Astrocyte (in vitro differentiated cells and primary cell): ENCODE results near the gene FNDC3B. TPM values are rescaled to one million over a fixed set of nuclear protein-coding genes. Genes with fewer than 3 reads are reported as not detected.
A peak's percentile ranks its signal among the peaks of the same experiment; 100 is the strongest.

ENCODE experiments used
- DNase-seq: peaks from one replicate; pipeline ENCODE4 v3.0.0-alpha.2; 2010; ENCODE audit warnings: low read depth
- FAIRE-seq: peaks from 2 replicates; lab custom pipeline; 2011; peaks lifted over from hg19 to GRCh38; lab: Jason Lieb, UNC
- H2AFZ ChIP-seq: 2 replicates; pipeline ENCODE4 v1.6.0; 2012; ENCODE audit warnings: low read depth, low read length, inconsistent platforms
- H3K27ac ChIP-seq: 2 replicates; pipeline ENCODE4 v1.5.1; 2011; ENCODE audit warnings: low read depth, low read length, inconsistent platforms
- H3K27me3 ChIP-seq: 2 replicates; pipeline ENCODE4 v1.6.0; 2011; ENCODE audit warnings: low read length, inconsistent platforms; ENCODE audit not compliant: insufficient read depth
- H3K36me3 ChIP-seq: 2 replicates; pipeline ENCODE4 v1.5.1; 2011; ENCODE audit warnings: low read length, inconsistent platforms; ENCODE audit not compliant: insufficient read depth
- H3K4me1 ChIP-seq: 2 replicates; pipeline ENCODE4 v1.5.1; 2011; ENCODE audit warnings: low read length, inconsistent platforms; ENCODE audit not compliant: insufficient read depth
- H3K4me2 ChIP-seq: 2 replicates; pipeline ENCODE4 v1.6.0; 2012; ENCODE audit warnings: low read length, inconsistent platforms
- H3K4me3 ChIP-seq: 2 replicates; pipeline ENCODE4 v1.5.1; 2011; ENCODE audit warnings: low read depth, mild to moderate bottlenecking, low read length, inconsistent platforms; ENCODE audit not compliant: insufficient read depth
- H3K79me2 ChIP-seq: 2 replicates; pipeline ENCODE4 v1.6.0; 2012; ENCODE audit warnings: mild to moderate bottlenecking, low read length, inconsistent platforms; ENCODE audit not compliant: insufficient read depth
- H3K9ac ChIP-seq: 2 replicates; pipeline ENCODE4 v1.6.0; 2012; ENCODE audit warnings: mild to moderate bottlenecking, low read length, inconsistent platforms
- H3K9me3 ChIP-seq: 2 replicates; pipeline ENCODE4 v1.5.1; 2012; ENCODE audit warnings: low read depth, mild to moderate bottlenecking, low read length, inconsistent platforms; ENCODE audit not compliant: insufficient read depth
- H4K20me1 ChIP-seq: 2 replicates; pipeline ENCODE4 v1.6.0; 2012; ENCODE audit warnings: low read length, inconsistent platforms; ENCODE audit not compliant: insufficient read depth
- H3K27ac Mint-ChIP-seq: one replicate; pipeline ENCODE4 v1.8.0; 2021; ENCODE audit warnings: mild to moderate bottlenecking, mixed read lengths; ENCODE audit not compliant: unreplicated experiment
- H3K27me3 Mint-ChIP-seq: one replicate; pipeline ENCODE4 v1.8.0; 2021; ENCODE audit warnings: low read depth, mixed read lengths; ENCODE audit not compliant: unreplicated experiment
- H3K36me3 Mint-ChIP-seq: one replicate; pipeline ENCODE4 v1.8.0; 2021; ENCODE audit warnings: low read depth, mixed read lengths; ENCODE audit not compliant: unreplicated experiment
- H3K4me1 Mint-ChIP-seq: one replicate; pipeline ENCODE4 v1.8.0; 2021; ENCODE audit warnings: low read depth, mixed read lengths; ENCODE audit not compliant: unreplicated experiment
- H3K4me3 Mint-ChIP-seq: one replicate; pipeline ENCODE4 v1.8.0; 2021; ENCODE audit warnings: mild to moderate bottlenecking, moderate library complexity, mixed read lengths; ENCODE audit not compliant: unreplicated experiment
- H3K9me3 Mint-ChIP-seq: one replicate; pipeline ENCODE4 v1.8.0; 2021; ENCODE audit warnings: mild to moderate bottlenecking, mixed read lengths; ENCODE audit not compliant: unreplicated experiment
- EZH2 ChIP-seq: IDR thresholded peaks from 2 replicates; pipeline ENCODE4 v1.6.1; 2012; ENCODE audit warnings: mild to moderate bottlenecking, low read length, inconsistent platforms; ENCODE audit not compliant: insufficient read depth
- total RNA-seq: library from RNA; stranded (reverse); gene quantifications from 2 replicates; pipeline ENCODE4 v1.2.1, GENCODE V29; 2021
- TF ChIP-seq, protein P1 (sequence below): IDR thresholded peaks from 2 replicates; pipeline ENCODE4 v1.5.1; 2011; ENCODE audit warnings: low read depth, mild to moderate bottlenecking, inconsistent platforms, low read length, moderate library complexity; ENCODE audit not compliant: insufficient read depth

The FNDC3B gene
- total RNA-seq, 1 donor from 2014 or later = 327 TPM

- peaks cover 84% of the 10 kb centered on the region for H3K4me1 Mint-ChIP-seq
- DNase-seq (peak; percentile 41), FAIRE-seq (no peak)
- peak overlapping the region; percentile 64 for H3K27ac Mint-ChIP-seq
- H3K27me3 ChIP-seq = no peaks in the 10 kb centered on the region
- TF ChIP-seq, protein P1, sequence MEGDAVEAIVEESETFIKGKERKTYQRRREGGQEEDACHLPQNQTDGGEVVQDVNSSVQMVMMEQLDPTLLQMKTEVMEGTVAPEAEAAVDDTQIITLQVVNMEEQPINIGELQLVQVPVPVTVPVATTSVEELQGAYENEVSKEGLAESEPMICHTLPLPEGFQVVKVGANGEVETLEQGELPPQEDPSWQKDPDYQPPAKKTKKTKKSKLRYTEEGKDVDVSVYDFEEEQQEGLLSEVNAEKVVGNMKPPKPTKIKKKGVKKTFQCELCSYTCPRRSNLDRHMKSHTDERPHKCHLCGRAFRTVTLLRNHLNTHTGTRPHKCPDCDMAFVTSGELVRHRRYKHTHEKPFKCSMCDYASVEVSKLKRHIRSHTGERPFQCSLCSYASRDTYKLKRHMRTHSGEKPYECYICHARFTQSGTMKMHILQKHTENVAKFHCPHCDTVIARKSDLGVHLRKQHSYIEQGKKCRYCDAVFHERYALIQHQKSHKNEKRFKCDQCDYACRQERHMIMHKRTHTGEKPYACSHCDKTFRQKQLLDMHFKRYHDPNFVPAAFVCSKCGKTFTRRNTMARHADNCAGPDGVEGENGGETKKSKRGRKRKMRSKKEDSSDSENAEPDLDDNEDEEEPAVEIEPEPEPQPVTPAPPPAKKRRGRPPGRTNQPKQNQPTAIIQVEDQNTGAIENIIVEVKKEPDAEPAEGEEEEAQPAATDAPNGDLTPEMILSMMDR = no peak
- no peak for TF ChIP-seq EZH2
- peaks cover 7% of the 10 kb centered on the region for H3K36me3 Mint-ChIP-seq
- no peak overlapping the region for H3K4me3 ChIP-seq
- H3K4me2 ChIP-seq = peak overlapping the region; percentile 50
- H3K9me3 ChIP-seq = no peaks in the 10 kb centered on the region
- no peak overlapping the region for H3K9ac ChIP-seq
- peaks cover 61% of the 10 kb centered on the region for H3K4me1 ChIP-seq
- H4K20me1 ChIP-seq = peaks cover 73% of the 10 kb centered on the region
- H3K79me2 ChIP-seq = peaks cover 96% of the 10 kb centered on the region
- H2AFZ ChIP-seq = no peak overlapping the region
- peaks cover 9% of the 10 kb centered on the region for H3K36me3 ChIP-seq
- no peaks in the 10 kb centered on the region for H3K27me3 Mint-ChIP-seq
- H3K4me3 Mint-ChIP-seq = no peak overlapping the region
- peak overlapping the region; percentile 44 for H3K27ac ChIP-seq
- H3K9me3 Mint-ChIP-seq = no peaks in the 10 kb centered on the region
Observed at GRCh38 chr3:172217877-172218276, 178.5 kb downstream of the FNDC3B start.

- no peaks in the 10 kb centered on the region for H3K9me3 ChIP-seq
- Mint-ChIP-seq H3K36me3 (peaks cover 7% of the 10 kb centered on the region), H3K27me3 (no peaks in the 10 kb centered on the region), H3K9me3 (no peaks in the 10 kb centered on the region), H3K4me3 (no peak overlapping the region), H3K4me1 (peaks cover 83% of the 10 kb centered on the region), H3K27ac (peak overlapping the region; percentile 16)
- TF ChIP-seq, protein P1 = no peak
- no peak for TF ChIP-seq EZH2
- no peak overlapping the region for H2AFZ ChIP-seq
- H3K27ac ChIP-seq = peak overlapping the region; percentile 23
- no peak overlapping the region for H3K4me3 ChIP-seq
- H4K20me1 ChIP-seq = peaks cover 68% of the 10 kb centered on the region
- H3K36me3 ChIP-seq = peaks cover 9% of the 10 kb centered on the region
- DNase-seq (peak; percentile 33), FAIRE-seq (no peak)
- peaks cover 59% of the 10 kb centered on the region for H3K4me1 ChIP-seq
- H3K4me2 ChIP-seq = peak overlapping the region; percentile 10
- peaks cover 96% of the 10 kb centered on the region for H3K79me2 ChIP-seq
- H3K27me3 ChIP-seq = no peaks in the 10 kb centered on the region
- peak overlapping the region; percentile 15 for H3K9ac ChIP-seq
Observed at GRCh38 chr3:172218350-172219323, 179.3 kb downstream of the FNDC3B start.

DNA sequence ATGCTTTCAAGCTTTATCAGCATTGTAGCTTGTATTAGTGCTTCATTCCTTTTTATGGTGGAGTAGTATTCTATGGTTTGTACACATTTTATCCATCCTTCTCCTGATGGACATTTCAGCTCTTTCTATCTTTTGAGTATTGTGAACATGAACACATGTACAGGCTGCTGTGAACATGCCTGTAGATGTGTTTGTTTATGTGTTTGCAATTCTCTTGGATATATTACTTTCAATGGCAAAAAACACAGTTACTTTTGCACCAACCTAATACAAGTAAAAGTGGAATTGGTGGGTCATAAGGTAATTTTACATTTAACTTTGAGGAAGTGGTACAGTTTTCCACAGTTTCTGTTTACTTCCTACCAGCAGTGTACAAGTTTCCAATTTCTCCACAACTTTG is 180.4 kb downstream of the FNDC3B start:
- FAIRE-seq (no peak), DNase-seq (no peak)
- no peaks in the 10 kb centered on the region for H3K9me3 Mint-ChIP-seq
- Histone ChIP-seq H3K36me3 (peaks cover 3% of the 10 kb centered on the region), H3K9me3 (no peaks in the 10 kb centered on the region), H3K4me3 (no peak overlapping the region), H4K20me1 (peaks cover 65% of the 10 kb centered on the region), H3K79me2 (peaks cover 96% of the 10 kb centered on the region), H3K27me3 (no peaks in the 10 kb centered on the region), H3K27ac (no peak overlapping the region), H3K4me2 (no peak overlapping the region), H3K9ac (no peak overlapping the region), H2AFZ (no peak overlapping the region), H3K4me1 (peaks cover 61% of the 10 kb centered on the region)
- peaks cover 77% of the 10 kb centered on the region for H3K4me1 Mint-ChIP-seq
- H3K27ac Mint-ChIP-seq = peak overlapping the region; percentile 70
- TF ChIP-seq, protein P1 = no peak
- no peak for TF ChIP-seq EZH2
- H3K27me3 Mint-ChIP-seq = no peaks in the 10 kb centered on the region
- no peak overlapping the region for H3K4me3 Mint-ChIP-seq
- H3K36me3 Mint-ChIP-seq = peaks cover 7% of the 10 kb centered on the region
